AG04450 (cell line): ENCODE results near the gene TRAK1. TPM values are rescaled to one million over a fixed set of nuclear protein-coding genes. Genes with fewer than 3 reads are reported as not detected.

Source experiments
- CTCF ChIA-PET: fragments of 300-600, 350-600 bp; formaldehyde crosslinking; extraction: SDS; loops from one replicate; lab custom pipeline; 2022; ENCODE audit warnings: antibody characterized with exemption, inconsistent platforms; lab: Charles Lee
- POLR2A ChIA-PET: fragments of 350-600 bp; formaldehyde crosslinking; extraction: SDS; loops from one replicate; lab custom pipeline; 2021; ENCODE audit warnings: antibody characterized with exemption, inconsistent platforms; lab: Yijun Ruan, JAX
- DNase-seq: peaks from one replicate; pipeline ENCODE4 v3.0.0-alpha.2; 2011; ENCODE audit warnings: low read depth, low spot score
- H3K27ac ChIP-seq: one replicate; pipeline ENCODE4 v1.5.1; 2012; ENCODE audit warnings: low read depth, low read length, control low read depth
- H3K27me3 ChIP-seq: one replicate; pipeline ENCODE4 v1.6.0; 2012; ENCODE audit warnings: low read length; ENCODE audit not compliant: control insufficient read depth, insufficient read depth
- H3K4me3 ChIP-seq: 2 replicates; pipeline ENCODE4 v1.5.1; 2011; ENCODE audit warnings: mild to moderate bottlenecking, low read depth, low read length, control low read depth
- H3K9me3 ChIP-seq: 2 replicates; pipeline ENCODE4 v1.5.1; 2012; ENCODE audit warnings: low read length; ENCODE audit not compliant: control insufficient read depth, insufficient read depth
- CTCF ChIP-seq: IDR thresholded peaks from 2 replicates; pipeline ENCODE4 v1.5.1; 2011; ENCODE audit warnings: low read depth, low read length, control low read depth, inconsistent platforms
- polyA plus RNA-seq: library from polyadenylated mRNA; depleted of rRNA; stranded (reverse); fragments of >200 nt; gene quantifications from 2 replicates; pipeline ENCODE4 v1.2.3, GENCODE V29; 2011

TRAK1 gene
- polyA plus RNA-seq, 1 experiment, result 22.3 TPM

- Histone ChIP-seq H3K4me3 (no peak overlapping the region), H3K27ac (no peak overlapping the region), H3K9me3 (no peaks in the 10 kb centered on the region), H3K27me3 (no peaks in the 10 kb centered on the region)
- DNase-seq, result no peak
- POLR2A ChIA-PET, result no interaction called here
- TF ChIP-seq CTCF, result no peak
- CTCF ChIA-PET, result no interaction called here
Measured at GRCh38 chr3:42163622-42164244, 72.6 kb downstream of the TRAK1 start.

- ChIA-PET POLR2A (no interaction called here), CTCF (no interaction called here)
Measured at GRCh38 chr3:42164656-42165055, 73.5 kb downstream of the TRAK1 start.

GRCh38 chr3:42165211-42165610 lies 74.1 kb downstream of the TRAK1 start:
- Histone ChIP-seq H3K4me3 (no peak overlapping the region), H3K27ac (no peak overlapping the region), H3K27me3 (no peaks in the 10 kb centered on the region), H3K9me3 (no peaks in the 10 kb centered on the region)
- DNase-seq, result no peak
- CTCF ChIA-PET, result no interaction called here
- no peak for TF ChIP-seq CTCF
- POLR2A ChIA-PET, result no interaction called here

More at GRCh38 chr3:42164656-42165055, 73.5 kb downstream of the TRAK1 start:
- no peak for TF ChIP-seq CTCF
- Histone ChIP-seq H3K9me3 (no peaks in the 10 kb centered on the region), H3K4me3 (no peak overlapping the region), H3K27me3 (no peaks in the 10 kb centered on the region), H3K27ac (no peak overlapping the region)
- no peak for DNase-seq

GRCh38 chr3:42166214-42166613 lies 75.1 kb downstream of the TRAK1 start:
- Histone ChIP-seq H3K9me3 (no peaks in the 10 kb centered on the region), H3K27ac (no peak overlapping the region), H3K27me3 (no peaks in the 10 kb centered on the region), H3K4me3 (no peak overlapping the region)
- POLR2A ChIA-PET, result no interaction called here
- DNase-seq, result no peak
- TF ChIP-seq CTCF, result no peak
- CTCF ChIA-PET, result no interaction called here

DNA sequence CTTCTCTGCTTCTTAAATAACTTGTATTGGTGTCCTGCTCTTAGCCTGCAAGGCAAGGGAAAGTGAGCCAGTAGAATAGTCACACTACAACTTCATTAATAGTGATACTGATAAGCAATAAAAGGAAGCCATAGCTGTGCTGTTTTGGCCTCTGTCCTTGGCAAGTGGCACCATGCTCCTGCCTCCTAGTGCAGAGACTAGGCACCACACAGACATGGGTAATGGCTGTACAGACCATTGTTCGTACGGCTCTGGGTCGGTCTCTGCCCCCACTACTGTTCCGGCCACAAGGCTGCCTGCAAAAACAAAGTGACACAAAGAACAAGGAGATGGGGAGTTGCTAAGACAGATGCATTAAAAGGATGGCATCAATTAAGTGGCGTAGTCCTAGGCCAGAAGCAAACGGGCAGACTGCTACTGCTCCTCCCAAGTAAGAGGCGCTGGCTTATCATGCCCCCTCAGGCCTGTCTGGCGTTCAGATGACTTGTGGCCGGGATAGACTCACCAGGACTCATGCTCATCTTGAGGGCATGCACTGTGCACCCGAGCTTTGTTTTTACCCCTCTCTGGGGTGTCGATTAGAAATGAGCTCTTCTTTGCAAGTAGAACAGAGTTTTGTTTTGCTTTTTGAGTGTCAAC lies 75.6 kb downstream of the TRAK1 start:
- H3K27me3 ChIP-seq, result no peaks in the 10 kb centered on the region
- H3K27ac ChIP-seq, result no peak overlapping the region
- POLR2A ChIA-PET, result no interaction called here
- CTCF ChIA-PET, result interaction anchor here (1.4 kb wide), 2 partner anchors 24 to 49 kb away, joined by 4 to 6 read pairs; no protein-coding TSS in a partner anchor
- no peak for TF ChIP-seq CTCF
- H3K9me3 ChIP-seq, result no peaks in the 10 kb centered on the region
- no peak for DNase-seq
- no peak overlapping the region for H3K4me3 ChIP-seq
